CD4-positive, alpha-beta T cell treated with Interleukin-1 beta for 1 hour (primary cell): ENCODE measurements around the gene KDELR3.
"Not testable (repeated sequence)": the region's sequence is repeated elsewhere in the genome, so short reads cannot be mapped to it uniquely, and the experiment has no call there.

Experiments used
- DNase-seq, 2 donors: peaks; one replicate each; pipeline ENCODE4 v3.0.0-alpha.2; 2020 to 2022

Gene KDELR3

DNA sequence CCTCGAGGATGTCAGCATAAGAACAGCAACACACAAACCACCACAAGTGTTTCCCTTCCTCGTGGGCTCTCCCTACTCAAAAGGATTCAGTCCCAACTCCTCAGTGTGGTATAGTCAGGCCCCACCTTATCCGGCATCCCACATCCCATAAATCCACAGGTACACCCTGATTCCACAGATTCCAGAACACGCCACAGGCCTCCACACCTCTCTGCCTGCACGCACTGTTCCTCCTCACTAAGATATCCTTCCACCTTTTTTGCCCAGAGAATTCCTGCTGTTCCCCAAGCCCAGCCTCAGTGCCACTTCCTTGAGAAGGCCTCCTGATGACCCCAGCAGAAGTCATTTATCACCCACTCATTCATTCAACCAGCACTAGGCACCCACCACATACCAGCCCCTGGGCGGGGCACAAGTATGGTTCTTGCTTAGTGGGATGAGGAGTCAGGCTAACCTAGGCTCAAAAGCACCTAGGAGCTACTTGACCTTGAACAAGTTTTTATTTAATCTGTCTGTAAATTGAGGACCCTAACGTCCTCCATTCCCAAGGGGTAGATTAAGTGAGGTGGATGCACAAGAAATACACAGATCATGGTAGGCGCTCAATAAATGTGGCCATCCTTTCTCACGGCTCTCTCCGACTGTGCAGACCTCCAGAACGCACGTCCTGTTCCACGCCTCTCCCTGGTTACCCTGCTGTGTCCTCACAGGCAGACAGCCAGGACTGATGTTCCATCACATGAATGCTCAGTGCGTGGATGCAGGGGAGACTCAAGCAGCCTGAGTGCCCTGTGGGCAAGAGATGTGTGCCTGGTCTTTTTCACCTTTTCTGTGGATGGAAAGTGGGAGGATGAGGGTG is 10.8 kb upstream of the KDELR3 start:
- no peak for DNase-seq

DNA sequence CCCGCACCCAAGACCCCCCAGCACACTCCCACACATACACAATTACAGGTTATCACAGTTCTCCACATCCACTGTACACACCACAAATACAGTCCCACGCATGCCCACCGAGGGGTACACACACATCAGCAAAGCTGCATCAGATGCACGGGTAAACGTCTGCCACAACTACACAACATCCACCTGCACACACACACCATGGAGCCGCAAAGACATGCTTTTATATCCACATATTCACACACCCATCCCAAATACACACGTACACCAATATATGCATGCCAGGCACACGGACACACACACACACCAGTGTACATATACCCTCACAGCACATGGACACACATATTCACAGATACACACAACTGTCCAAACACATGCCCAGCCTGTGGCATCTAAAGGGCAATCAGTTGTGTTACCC is 7.5 kb upstream of the KDELR3 start:
- no peak for DNase-seq

DNA sequence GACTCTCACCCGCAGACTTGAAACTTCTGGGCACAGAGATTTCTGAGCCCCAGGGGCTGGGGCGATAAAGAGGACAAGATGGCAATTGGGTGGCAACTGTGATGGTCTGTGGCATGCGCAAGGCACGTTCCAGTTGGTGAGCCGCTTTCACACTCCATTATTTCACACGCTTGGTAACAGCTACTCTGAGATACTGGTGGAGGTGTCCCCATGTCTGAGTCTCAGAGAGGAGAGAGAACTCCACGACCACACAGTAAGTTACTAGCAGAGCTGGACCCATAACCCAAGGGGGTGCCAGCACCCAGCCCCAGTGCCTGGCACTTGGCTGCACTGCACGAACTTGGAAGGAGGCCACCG is 6.9 kb upstream of the KDELR3 start:
- DNase-seq, result no peak

DNA sequence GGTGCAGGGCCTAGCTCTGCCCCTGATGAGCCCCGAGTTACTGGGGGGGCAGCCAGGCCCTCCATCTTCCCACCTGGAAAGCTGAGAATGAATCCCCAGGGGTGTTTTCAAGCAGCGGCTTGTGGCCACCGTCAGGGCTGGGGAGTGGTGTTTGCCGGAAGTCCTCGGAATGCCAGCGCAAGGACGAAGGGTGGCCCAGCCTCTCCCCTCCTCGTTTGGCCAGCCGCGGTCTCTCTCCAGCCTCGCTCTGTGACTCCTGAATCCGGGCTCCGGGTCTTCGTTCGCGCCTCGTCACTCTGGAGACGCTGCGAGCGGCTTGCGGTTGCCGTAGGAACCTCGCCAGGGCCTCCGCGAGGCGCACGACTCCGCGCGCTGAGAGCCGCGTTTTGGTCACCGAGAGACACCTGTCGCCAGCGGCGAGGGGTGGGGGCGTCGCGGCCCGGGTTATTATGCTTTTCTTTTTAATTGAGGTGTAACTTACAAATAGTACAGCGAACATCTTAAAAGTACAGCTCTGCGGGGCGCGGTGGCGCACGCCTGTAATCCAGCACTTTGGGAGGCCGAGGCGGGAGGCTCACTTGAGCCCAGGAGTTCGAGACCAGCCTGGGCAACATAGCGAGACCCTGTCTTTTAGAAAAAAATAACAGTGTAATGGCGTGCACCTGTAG is 6.3 kb upstream of the KDELR3 start:
- peak; percentile 35 to 44 for DNase-seq

DNA sequence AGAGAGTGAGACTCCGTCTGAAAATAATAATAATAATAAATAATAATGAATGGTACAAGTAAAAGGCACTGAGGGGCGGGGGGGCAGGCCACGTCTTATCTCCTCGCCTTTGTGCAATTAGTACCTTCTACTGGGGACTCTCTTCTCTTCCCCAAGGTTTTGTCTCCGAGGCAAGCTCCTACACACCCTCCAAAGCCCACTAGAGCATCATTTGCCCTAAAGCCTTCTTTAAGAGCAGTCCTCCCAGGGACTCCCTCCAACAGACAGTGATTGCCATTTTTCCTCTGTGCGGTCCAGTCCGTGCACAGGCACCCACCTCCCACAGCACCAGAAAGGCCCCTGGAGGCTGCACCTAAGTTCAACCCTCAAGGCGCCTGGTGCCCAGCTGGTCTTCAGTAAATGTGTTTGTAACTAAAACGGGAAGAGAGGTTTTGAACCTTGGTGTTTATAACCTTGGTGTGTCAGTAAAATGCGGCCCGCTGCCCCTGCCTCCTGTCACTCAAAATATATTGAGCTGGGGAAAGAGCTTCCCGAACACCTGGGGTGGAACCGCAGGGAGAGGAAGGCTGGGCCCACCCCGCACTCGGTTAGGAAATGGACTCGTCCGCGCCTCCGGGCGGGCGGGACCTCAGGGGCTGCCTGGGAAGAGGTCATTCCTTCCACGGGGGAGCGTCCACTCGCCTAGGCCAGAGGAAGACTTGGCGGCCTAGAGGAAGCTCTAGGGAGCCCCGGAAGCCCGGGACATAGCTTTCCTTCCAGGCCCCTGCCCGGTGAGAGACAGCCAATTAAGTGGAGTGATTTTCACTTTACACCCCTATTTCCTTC is 4.7 kb upstream of the KDELR3 start:
- no peak for DNase-seq

DNA sequence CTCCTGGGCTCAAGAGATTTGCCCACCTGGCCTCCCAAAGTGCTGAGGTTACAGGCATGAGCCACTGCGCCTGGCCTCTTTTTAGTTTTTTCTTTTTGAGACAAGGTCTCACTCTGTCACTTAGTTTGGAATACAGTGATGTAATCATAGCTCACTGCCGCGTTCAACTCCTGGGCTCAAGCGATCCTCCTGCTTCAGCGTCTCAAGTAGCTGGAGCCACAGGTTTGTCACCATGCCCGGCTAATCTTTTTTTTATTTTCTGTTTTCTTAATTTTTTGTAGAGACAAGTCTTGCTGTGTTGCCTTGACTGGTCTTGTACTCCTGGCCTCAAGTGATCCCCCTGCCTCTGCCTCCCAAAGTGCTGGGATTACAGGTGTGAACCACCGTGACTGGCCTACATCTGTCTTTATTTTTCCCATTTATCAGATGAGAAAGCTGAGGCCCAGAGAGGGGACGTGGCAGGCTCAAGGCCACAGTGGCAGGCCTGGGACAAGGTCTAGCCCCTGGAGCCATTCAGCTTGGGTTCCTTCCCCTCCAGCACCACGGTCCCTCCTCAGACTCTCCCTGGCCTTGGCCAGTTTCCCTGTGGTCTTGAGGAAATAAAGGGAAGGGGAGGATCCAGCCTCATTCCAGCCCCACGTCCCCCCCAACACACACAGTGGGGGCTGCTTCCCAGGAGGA is 2.8 kb upstream of the KDELR3 start:
- no peak for DNase-seq

DNA sequence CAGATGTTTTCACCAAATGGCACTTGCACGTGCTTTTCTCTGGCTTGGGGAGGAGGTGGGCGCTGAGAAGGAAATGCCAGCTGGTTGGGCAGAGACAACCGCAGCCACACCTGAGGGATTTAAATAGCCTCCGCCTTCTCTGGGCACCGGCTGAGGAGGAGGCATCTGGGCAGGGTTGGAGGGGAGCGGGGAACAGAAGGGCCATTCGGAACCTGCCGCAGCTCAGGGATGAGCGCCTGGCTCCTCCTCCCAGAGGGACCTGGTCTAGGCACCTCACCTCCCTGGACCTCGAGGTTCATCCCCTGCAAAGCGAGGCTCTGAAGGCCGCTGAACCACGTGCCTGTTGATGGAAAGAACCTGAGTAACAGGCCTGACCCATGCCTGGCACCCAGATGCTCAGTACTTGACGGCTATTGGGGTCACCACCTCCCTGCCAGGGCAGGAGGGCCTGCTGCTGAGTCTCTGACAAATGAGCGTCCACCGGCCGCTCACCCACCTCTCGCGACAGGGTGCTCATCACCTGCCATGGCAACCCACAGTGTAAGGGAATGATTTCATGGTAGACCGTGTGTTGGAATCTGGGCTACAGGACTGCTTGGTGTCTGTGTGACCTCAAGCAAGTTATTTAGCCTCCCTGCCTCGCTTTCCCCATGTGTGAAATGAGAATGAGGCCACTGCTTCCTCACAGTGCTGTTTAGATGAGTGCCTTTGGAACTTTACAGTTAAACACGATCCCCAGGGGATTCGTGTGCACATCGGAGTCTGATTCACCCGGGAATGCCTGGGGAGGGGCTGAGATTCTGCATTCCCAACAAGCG is 2.0 kb upstream of the KDELR3 start:
- no peak for DNase-seq

DNA sequence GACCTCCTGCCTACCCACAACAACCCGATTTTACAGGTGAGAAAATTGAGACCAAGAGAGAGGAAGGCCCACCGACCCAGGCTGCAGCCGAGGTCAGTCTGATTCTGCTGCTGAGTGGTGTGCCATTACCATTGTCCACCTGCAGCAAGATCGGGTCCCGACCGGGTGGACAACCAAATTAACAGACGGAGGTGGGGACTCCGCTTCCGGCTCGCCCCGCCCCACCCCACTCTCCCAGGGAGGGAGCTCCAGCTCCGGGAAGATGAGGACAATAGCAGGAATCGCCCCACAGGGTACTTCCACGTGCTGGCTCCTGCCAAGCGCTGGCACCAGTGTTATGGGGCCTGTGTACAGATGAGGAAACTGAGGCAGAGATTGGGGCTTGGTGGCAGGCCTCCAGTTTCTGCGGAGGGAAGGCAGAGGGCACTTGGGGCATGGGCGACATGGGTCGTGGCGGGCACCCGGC is 425 bp upstream of the KDELR3 start:
- no peak for DNase-seq

DNA sequence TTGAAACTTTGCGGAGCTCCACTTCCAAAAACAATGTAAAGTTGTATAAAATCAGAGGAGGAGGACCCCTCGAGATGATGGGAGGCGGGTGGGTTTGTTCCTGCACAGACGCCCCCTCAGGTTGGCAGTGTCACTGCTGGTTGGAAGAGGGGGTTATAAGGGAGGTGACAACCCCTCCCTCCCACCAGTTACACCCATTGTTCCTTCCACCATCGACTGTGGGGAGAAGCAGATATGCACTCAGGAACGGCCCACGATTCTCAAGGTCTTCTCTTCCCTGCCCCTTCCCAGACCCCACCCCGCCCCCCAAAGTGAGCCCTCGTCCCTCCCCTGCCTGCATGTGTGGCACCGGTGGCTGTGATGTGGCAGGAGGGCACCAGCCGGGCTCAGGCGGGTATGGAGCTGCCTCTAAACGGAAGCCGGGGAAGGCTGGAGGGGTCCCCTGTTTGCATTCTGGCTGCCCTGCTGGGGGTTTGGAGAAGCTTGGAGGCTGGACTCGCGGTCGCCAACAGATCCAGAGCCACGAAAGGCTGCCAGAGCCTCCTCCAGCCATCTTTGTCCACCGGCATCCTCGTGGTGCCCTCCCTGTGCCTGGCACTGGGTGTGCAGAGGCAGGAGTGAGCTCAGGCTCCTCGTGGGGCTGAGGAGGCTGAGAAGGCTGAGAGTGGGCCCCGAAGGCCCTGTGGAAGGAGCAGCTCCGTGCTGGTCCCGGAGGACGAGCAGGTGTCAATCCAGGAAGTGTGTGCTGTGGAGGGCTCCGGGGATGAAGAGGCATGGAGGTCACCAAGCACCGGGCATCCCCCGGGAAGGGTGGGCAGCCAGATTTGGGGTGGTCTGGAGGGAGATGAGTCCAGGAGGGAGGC is 778 bp downstream of the KDELR3 start:
- no peak for DNase-seq

DNA sequence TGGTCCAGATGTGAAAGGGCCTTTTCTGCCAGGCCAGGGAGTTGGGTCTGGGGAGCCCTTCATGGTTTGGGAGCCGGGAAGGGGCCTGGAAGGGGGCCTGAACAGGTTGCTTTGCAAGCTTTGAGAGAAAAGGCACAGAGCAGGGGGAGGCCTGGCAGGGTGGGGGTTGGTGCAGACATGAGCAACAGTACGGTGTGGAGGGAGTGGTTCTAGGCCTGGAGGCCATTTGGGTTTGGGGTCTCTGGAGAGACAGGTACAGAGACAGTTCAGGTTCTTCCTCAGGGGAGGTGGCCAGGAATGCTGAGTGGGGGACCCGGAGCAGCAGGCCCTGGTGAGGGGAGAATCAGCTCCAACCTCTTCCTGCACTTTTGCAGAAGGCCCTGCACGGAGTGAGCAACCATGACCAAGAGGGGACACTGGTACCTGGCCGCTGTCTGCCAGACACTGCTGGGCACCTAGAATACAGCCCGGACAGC is 1.4 kb downstream of the KDELR3 start:
- no peak for DNase-seq

DNA sequence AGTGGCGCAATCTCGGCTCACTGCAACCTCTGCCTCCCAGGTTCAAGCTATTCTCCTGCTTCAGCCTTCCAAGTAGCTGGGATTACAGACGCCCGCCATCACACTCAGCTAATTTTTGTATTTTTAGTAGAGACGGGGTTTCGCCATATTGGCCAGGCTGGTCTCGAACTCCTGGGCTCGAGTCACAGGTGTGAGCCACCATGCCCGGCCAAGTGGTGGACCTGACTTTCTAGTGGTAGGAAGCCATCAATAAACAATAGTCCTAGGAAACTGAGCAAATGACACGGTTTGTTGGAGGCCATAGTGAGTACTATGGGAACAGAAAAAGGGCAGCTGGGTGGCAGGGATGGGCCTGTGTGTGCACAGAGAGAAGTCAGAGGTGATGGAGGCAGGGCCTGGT is 2.3 kb downstream of the KDELR3 start:
- not testable (repeated sequence) for DNase-seq

DNA sequence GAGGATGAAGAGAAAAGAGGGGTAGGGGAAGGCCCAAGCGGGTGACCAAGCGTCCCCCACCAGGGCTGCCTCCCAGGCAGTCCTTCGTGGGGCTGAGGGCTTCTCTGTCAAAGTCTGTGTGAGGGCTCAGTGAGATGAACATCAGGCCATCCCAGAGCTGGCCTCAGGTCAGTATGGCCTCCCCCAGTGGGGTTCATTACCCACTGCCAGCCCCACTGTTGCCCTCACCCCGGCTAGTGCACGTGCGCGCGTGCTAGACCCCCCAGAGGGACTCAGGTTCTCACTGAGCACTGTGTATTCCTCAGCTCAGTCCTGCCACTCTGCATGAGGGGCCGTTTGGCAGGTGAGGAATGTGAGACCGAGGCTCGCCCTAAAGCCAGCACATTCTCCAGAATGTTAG is 3.3 kb downstream of the KDELR3 start:
- no peak for DNase-seq

DNA sequence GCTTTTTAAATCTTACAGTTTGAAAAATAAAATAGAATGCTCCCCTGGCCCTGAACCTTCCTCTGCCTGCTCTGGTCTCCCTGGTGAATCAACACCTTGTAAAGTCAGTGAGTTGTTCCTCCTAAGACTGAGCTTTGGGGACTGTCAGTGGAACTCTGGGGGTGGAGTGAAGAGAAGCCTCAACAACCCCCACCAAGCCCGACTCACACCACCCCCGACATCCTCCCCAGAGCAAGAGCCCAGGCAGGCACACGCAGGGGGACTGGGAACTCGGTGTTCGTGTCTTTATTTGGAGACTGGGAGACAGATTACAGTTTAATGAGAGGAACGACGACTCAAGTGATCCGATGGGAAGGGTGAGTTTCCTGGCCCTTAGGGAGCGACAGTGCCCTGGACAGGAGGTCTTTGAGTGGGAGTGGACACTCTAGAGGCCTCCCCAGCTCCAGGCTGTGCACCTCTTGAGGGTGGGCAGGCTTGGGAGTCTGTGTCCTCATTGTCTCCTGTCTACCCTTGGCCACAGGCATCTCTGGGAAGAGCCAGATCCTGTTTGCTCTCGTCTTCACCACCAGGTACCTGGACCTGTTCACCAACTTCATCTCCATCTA is 6.2 kb downstream of the KDELR3 start:
- no peak for DNase-seq

DNA sequence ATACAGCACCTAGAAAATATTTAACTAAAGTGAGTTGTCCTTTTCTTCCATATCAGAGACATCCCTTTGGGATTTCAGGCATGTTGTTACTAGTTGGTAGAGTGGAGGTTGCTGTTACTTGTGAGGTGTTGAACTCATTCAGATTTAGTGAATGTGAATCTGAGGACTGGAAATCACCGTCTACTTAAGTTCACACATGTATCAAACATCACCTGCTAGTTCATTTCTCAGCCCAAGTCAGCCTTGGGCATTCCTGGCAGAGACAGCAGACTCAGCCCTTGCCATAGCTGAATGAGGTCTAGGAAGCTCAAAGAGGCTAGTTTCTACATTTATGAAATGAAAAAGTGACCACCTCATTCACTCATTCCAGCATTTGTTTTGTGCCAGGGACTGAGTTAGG is 9.7 kb downstream of the KDELR3 start:
- DNase-seq, result no peak

DNA sequence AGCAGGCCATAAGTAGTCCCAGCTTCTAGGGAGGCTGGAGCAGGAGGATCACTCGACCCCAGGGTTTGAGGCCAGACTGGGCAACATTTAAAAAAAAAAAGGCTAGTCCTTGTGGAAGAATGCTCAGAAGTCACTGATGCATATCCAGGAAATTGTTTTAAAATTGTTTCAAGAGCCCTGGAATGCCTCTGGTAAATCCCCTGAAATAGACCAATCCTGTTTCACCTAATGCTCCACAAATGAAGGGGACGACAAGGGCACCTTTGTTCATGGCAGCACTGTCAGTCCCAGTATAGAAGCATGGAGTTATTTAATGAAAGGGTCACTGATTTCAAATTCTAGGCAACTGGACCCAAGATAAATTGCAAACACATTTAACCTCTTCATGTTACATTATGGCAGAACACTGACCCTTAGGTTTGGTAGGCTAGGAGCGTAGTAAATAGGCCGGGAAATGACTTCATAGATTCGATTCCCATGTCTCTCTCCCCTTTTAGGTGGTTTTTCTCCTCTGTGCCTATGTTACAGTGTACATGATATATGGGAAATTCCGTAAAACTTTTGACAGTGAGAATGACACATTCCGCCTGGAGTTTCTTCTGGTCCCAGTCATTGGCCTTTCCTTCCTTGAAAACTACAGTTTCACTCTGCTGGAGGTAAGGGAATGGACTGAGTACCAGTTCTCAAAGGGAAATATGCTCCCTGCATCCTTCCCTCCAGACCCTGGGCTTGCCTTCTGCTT is 11.4 kb downstream of the KDELR3 start:
- no peak for DNase-seq

DNA sequence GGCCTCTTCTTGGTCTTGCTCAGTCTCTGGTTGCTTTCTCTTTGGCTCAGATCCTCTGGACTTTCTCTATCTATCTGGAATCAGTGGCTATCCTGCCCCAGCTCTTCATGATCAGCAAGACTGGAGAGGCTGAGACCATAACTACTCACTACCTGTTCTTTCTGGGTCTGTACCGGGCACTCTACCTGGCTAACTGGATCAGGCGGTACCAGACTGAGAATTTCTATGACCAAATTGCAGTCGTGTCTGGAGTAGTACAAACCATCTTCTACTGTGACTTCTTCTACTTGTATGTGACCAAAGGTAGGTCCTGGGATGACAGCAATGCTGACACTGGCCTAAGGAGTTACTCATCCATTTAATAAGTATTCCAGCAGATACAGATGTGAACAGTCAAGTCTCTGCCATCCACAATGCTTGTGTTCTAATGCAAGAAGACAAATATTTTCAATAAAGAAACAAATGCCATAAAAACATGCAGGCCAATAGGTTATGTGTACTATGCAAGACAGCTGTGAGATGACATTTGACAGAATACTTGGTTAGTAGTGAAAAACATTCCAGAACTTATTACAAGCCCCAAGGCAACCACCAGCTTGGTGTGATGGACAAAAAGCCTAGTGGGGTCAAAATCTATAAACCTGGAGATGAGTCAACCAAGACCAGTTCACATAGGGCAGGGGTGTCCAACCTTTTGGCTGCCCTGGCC is 13.4 kb downstream of the KDELR3 start:
- no peak for DNase-seq

DNA sequence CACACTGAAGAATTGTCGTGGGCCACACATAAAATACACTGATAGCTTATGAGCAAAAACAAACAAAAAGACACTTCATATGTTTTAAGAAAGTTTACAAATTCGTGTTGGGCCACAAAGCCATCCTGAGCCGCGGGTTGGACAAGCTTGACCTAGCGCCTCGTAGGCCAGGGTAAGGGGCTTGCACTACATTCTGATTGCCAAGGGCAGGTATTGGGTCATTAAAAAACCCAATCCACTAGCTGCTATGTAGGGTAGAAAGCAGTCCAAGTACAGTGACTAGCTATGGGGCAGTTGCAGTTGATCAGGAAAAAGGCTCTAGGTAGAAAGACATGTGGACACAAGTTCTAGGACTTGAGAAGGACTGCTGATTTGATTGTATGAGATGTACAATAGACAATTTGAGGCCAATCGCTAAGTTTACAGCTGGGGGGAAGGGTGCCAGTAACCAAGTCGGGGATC is 14.0 kb downstream of the KDELR3 start:
- no peak for DNase-seq

DNA sequence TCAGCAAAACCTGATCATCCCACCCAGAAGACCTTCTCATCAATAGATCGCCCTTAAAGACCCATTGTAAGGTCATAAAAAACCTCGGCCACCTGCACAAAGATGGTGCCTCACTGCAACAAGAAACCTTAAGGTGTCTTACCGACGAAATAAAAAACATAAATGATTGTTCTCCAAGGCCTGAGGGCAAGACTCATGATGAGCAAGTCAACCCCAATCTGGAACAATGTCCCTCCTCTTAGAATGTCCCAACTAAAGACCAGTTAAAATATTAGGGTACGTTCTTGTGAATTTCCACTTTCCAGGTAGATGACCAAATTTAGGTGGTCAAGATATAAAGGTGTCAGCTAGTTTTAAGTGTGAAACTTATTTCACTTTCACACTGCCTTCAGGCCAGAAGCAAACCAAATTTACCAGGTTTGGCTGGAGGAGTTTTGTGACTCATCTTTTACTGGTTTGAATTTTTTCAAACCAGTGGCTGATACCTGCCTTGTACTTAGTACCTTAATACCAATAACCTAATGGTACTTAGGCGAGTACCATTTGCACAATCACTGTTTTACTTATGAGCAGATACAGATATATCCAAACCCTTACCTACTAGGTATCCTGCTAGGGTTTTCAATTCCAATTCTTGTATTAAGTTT is 14.9 kb downstream of the KDELR3 start:
- DNase-seq, result no peak
